ENCODE results near the gene KIAA0232.

- TF ChIP-seq POLR2AphosphoS5 (IDR thresholded peaks at IDR 0.05; ENCODE audit: low read depth, low read length) (no peak), POLR2A (IDR thresholded peaks at IDR 0.05; ENCODE audit: low read depth, low read length) (no peak)
Measured at GRCh38 chr4:6819295-6819694, 36.8 kb downstream of the KIAA0232 start.
